OCI-LY3 (cell line): ENCODE results near the gene DENND11.

Experiments used
- CTCF ChIP-seq: fragments of 200-600, 300-600 bp; sonication (generic); IDR thresholded peaks from 2 replicates; pipeline ENCODE4 v1.5.1; 2014; ENCODE audit warnings: antibody characterized with exemption, low read length, low read depth
- EZH2phosphoT487 ChIP-seq: fragments of 200-600 bp; shearing (Covaris generic); IDR thresholded peaks from 2 replicates; pipeline ENCODE4 v1.6.1; 2018; ENCODE audit warnings: antibody characterized with exemption, mixed run types, low read depth

- TF ChIP-seq CTCF, result no peak
- TF ChIP-seq EZH2phosphoT487, result no peak
Observed at GRCh38 chr7:141738592-141739013, 36.6 kb upstream of the DENND11 start.
